Adipose tissue (tissue), 3 donors: Measurements from ENCODE around the gene POLR3E. TPM values are rescaled to one million over a fixed set of nuclear protein-coding genes. Genes with fewer than 3 reads are reported as not detected.

Experiments
- H3K27ac ChIP-seq: one replicate; pipeline ENCODE4 v1.5.1; 2013; ENCODE audit warnings: low read depth, low read length
- WGBS, 3 donors: extraction: QIAGEN DNeasy Blood & Tissue Kit; methylation state at CpG; one replicate each; pipeline ENCODE4 v1.1.7; 2013; 5-methylcytosine and 5-hydroxymethylcytosine counted together
- polyA plus RNA-seq, 3 donors: library from polyadenylated mRNA; stranded (reverse); fragments of 200-250 nt; gene quantifications; one replicate each; pipeline ENCODE4 v1.2.3, GENCODE V29; 2013
- donor health status: healthy with polysubstance abuse.
- donor health status: Bipolar disorder and iron deficiency.
- donor health status: healthy.

Gene POLR3E
- polyA plus RNA-seq, 3 donors: 19.1 to 29.3 (median 24.3) TPM

DNA sequence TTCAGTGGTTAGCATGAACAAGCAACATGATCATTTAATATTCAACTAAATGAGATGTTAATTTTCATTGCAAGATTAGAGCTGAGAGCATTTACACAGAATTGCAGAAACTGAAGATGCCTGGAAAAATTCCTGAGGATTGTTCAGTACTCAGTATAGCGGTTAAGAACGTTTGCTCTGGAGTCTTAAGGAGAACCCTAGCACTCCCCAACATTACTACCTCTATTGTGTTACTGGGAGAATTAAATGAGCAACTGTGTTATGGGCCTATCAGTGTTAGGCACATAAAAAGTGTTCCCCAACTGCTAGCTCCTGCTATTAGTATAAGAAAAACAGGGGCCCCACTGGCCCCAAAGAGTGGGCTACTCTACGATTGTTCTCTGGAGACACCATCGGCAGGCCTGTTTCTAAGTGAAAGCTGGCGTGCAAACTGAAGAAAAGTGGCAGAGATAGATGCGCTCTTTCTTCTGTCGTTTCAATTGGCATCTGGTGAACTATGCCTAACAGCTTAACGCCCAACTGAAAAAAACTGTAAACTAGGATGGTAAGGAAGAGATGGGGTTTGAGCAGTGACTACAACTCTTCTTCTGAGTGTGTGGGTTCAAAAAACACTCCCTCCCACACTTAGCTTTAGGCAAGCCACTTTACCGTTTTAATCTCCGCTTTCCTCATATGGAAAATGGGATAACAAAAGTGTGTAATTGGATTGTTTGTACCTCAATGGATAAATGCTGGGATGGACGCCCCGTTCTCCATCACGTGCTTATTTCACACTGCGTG is 75.9 kb downstream of the POLR3E start:
- H3K27ac ChIP-seq: no peak overlapping the region
- 36 to 56% (median 41%) methylated on average over 14 of the region's 14 CpGs for WGBS, 3 donors

DNA sequence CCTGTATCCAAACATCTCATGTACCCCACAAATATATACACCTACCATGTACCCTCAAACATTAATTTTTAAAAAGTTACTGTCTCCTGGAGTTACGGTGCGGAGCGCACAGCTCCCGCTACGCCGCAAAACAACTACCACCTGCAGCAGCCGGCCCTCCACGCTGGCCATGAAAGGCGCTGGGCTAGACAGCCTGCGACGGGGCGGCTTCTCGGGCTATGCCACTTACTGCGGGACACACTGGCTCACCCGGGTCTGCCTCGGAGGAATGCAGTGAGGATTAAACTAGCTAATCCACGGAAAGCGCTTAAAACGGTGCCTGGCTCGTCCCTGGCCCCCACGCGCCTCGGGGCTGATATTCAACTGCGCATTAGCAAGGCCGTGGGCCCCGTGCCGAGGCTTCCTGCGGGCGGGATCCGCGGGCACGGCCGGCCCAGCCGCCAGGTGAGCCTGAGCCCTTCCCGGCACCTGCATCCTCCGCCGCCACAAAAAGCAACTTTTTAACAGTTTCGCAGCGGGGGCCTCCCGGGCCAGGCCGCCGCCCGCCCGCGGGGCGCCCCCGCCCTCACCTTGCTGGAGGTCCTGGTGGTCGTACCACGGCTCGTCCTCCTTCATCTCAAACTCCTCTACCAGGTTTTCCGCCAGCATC is 76.6 kb downstream of the POLR3E start:
- no peak overlapping the region for H3K27ac ChIP-seq
- WGBS, 3 donors: 1% methylated on average over 50 to 51 of the region's 51 CpGs

DNA sequence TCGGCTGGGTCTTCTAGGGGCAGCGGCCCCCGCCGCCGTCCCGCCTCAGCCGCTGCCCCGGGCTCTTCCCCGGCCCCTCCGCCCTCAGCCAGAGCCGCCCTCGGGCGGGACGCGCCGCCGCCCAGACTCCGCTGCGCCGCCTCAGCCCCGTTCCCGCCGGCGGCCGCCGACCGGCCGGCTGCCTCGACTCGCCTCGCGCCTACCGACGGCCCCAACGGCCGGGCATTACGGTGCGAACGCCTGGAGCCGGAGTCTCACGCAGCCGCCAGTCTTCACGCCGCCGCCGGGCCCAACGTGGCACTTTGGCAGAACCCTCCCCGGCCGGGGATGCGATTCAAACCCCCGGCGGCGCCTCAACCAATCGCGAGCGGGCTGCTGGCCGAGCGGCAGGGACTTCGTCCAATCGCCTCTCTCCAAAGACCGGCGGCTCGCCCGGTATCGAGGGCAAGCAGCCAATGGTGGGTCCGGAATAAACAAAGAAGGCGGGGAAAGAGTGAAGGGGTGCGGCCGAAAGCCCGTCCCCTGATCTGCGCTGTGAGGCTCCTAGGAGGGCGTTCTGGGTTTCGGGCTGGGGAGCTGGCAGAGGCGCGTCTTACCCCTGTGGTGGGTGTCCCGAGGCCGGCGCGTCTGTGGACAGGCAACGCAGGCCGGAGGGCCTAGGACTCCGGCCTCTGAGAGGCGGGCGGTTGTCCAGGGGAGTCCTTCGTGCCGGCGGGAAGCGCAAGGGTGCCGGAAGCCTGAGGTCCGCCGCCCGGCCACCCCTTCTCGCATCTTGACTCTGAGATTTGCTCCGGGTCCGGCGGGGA is 77.3 kb downstream of the POLR3E start, which contains the start of gene CDR2:
TSS of gene CDR2 (minus strand) at position 309 of the 806 bp plus-strand sequence. CDS start 310 bp downstream, outside the sequence.
- 0% methylated on average over 72 to 96 of the region's 96 CpGs for WGBS, 3 donors
- H3K27ac ChIP-seq: no peak within 1 kb of the TSS

- WGBS, 3 donors: 29 to 37% (median 31%) methylated on average over 25 to 28 of the region's 28 CpGs
- H3K27ac ChIP-seq: no peak overlapping the region
These were observed 78.1 kb downstream of the POLR3E start for GRCh38 chr16:22375117-22375962.

DNA sequence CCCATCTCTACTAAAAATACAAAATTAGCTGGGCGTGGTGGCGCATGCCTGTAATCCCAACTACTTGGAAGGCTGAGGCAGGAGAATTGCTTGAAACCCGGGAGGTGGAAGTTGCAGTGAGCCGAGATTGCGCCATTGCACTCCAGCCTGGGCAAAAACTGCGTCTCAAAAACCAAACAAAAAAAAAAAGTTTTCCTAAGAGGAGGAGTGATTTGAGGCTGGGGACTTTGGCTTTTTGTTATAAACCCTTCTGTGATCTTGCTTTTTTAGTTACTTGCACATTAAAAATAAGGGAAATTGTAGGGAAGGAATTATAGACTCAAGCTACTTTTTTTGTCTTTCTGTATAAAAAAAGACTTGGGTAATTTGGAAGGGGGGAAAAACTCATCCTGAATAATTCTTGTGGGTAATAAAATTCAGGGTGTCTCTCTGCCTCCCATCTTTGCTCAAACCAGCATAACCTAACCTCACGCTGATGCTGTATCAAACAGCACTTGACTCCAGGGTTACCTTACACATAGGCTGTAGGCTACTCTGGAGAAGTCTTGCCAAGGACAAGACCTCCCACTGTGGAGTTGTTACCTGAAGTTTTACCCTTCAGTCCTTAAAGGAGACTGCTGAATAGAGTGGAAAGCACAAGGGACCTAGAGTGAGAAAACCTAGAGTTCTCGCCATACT is 78.9 kb downstream of the POLR3E start:
- WGBS, 3 donors: 70 to 89% (median 74%) methylated on average over 8 of the region's 8 CpGs
- no peak overlapping the region for H3K27ac ChIP-seq

GRCh38 chr16:22379656-22380055 is 82.4 kb downstream of the POLR3E start:
- 95 to 98% (median 97%) methylated on average over 7 of the region's 7 CpGs for WGBS, 3 donors
- H3K27ac ChIP-seq: no peak overlapping the region

DNA sequence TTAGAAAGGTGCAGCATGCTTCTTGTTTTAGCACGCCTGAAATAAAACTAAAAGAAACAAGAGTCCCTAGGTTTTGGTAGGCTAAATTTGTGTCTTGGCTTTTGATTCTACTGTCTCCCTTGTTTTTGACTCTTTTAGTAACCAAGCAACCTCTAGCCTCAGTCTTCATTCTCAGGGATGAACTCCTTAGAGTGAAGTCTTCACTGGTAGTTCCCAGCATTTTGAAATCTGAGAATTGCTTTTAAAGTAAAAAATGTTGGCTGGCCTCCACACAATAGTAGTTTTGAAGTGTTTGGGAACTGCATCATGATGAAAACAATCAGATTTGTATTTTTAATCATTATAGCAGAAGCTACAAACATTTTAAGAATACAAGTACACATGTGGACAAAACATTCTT is 83.3 kb downstream of the POLR3E start:
- no peak overlapping the region for H3K27ac ChIP-seq
- 69 to 93% (median 76%) methylated on average over 1 of the region's 1 CpG for WGBS, 3 donors

- no peak overlapping the region for H3K27ac ChIP-seq
These were observed 84.2 kb downstream of the POLR3E start for GRCh38 chr16:22381392-22381791.

- H3K27ac ChIP-seq: no peak overlapping the region
These were observed 86.6 kb downstream of the POLR3E start for GRCh38 chr16:22383827-22384226.

More at GRCh38 chr16:22383827-22384226, 86.6 kb downstream of the POLR3E start:
- 94 to 99% (median 96%) methylated on average over 3 of the region's 3 CpGs for WGBS, 3 donors

Other genes with a start within 250 kb of the POLR3E start
- under 1 TPM; 0.03 to 0.34 (median 0.13) TPM for gene VWA3A, start 204.9 kb upstream of the POLR3E start, polyA plus RNA-seq
- gene SDR42E2, start 134.9 kb upstream of the POLR3E start, polyA plus RNA-seq: not detected
- gene EEF2K, start 91.1 kb upstream of the POLR3E start, polyA plus RNA-seq: 10 to 100 TPM in 1 of 3 donors, 1 to 10 TPM in 2; 7.1 to 14.1 (median 9.0) TPM
- 10 to 100 TPM in 2 of 3 donors, 1 to 10 TPM in 1; 4.8 to 18.9 (median 14.6) TPM for gene CDR2, start 77.2 kb downstream of the POLR3E start, polyA plus RNA-seq
- gene NPIPB5, start 213.5 kb downstream of the POLR3E start, polyA plus RNA-seq: 10 to 100 TPM; 26.8 to 68.4 (median 49.2) TPM